DND-41 (cell line): ENCODE data around the gene SPSB3.
A peak's percentile ranks its signal among the peaks of the same experiment; 100 is the strongest.

Experiments
- ATAC-seq: fragments of 200-7000 bp; cut with Tn5 transposase; 3 replicates; pipeline ENCODE4 v1.9.1; 2021; ENCODE audit warnings: low read depth; ENCODE audit not compliant: insufficient read depth
- DNase-seq: peaks from one replicate; pipeline ENCODE4 v3.0.0-alpha.2; 2020
- H2AFZ ChIP-seq: 2 replicates; pipeline ENCODE4 v1.6.0; 2012; ENCODE audit warnings: low read depth, low read length
- H3K27ac ChIP-seq: 2 replicates; pipeline ENCODE4 v1.5.1; 2012; ENCODE audit warnings: low read length, inconsistent platforms
- H3K27me3 ChIP-seq: fragments of 200-600 bp; sonication (generic); 2 replicates; pipeline ENCODE4 v1.6.0; 2012; ENCODE audit warnings: low read length, mild to moderate bottlenecking, inconsistent platforms; ENCODE audit not compliant: insufficient read depth, poor library complexity
- H3K36me3 ChIP-seq: 2 replicates; pipeline ENCODE4 v1.5.1; 2012; ENCODE audit warnings: low read length, inconsistent platforms; ENCODE audit not compliant: insufficient read depth
- H3K4me1 ChIP-seq: 2 replicates; pipeline ENCODE4 v1.5.1; 2012; ENCODE audit warnings: mild to moderate bottlenecking, low read length; ENCODE audit not compliant: insufficient read depth
- H3K4me2 ChIP-seq: 2 replicates; pipeline ENCODE4 v1.6.0; 2012; ENCODE audit warnings: mild to moderate bottlenecking, moderate library complexity, low read length, inconsistent platforms; ENCODE audit not compliant: insufficient read depth
- H3K4me3 ChIP-seq, 2 experiments: fragments of 200-600 bp in 1 of 2; shearing (Covaris generic) in 1 of 2; 2 replicates each; pipeline ENCODE4 v1.5.1; 2012 to 2016; ENCODE audit warnings: inconsistent platforms in 2 of 2, low read length in 2 of 2, mild to moderate bottlenecking in 2 of 2, low read depth in 1 of 2, moderate library complexity in 1 of 2
- H3K79me2 ChIP-seq: 2 replicates; pipeline ENCODE4 v1.6.0; 2012; ENCODE audit warnings: low read length, inconsistent platforms; ENCODE audit not compliant: insufficient read depth
- H3K9ac ChIP-seq: 2 replicates; pipeline ENCODE4 v1.6.0; 2012; ENCODE audit warnings: low read depth, mild to moderate bottlenecking, inconsistent platforms, low read length, moderate library complexity
- H3K9me3 ChIP-seq: 2 replicates; pipeline ENCODE4 v1.5.1; 2012; ENCODE audit warnings: low read length, moderate library complexity, mild to moderate bottlenecking, inconsistent platforms; ENCODE audit not compliant: insufficient read depth, severe bottlenecking
- H4K20me1 ChIP-seq: 2 replicates; pipeline ENCODE4 v1.6.0; 2012; ENCODE audit warnings: low read length; ENCODE audit not compliant: insufficient read depth
- EZH2 ChIP-seq: IDR thresholded peaks from 3 replicates; pipeline ENCODE4 v1.6.1; 2012; ENCODE audit warnings: borderline replicate concordance, low read depth, mild to moderate bottlenecking, moderate library complexity, low read length, inconsistent platforms; ENCODE audit not compliant: severe bottlenecking
- TF ChIP-seq, protein P1 (sequence below): IDR thresholded peaks from 2 replicates; pipeline ENCODE4 v1.5.1; 2012; ENCODE audit warnings: borderline replicate concordance, low read length, moderate library complexity, mild to moderate bottlenecking; ENCODE audit not compliant: poor library complexity, severe bottlenecking; ENCODE audit errors: extremely low read depth

SPSB3 gene

DNA sequence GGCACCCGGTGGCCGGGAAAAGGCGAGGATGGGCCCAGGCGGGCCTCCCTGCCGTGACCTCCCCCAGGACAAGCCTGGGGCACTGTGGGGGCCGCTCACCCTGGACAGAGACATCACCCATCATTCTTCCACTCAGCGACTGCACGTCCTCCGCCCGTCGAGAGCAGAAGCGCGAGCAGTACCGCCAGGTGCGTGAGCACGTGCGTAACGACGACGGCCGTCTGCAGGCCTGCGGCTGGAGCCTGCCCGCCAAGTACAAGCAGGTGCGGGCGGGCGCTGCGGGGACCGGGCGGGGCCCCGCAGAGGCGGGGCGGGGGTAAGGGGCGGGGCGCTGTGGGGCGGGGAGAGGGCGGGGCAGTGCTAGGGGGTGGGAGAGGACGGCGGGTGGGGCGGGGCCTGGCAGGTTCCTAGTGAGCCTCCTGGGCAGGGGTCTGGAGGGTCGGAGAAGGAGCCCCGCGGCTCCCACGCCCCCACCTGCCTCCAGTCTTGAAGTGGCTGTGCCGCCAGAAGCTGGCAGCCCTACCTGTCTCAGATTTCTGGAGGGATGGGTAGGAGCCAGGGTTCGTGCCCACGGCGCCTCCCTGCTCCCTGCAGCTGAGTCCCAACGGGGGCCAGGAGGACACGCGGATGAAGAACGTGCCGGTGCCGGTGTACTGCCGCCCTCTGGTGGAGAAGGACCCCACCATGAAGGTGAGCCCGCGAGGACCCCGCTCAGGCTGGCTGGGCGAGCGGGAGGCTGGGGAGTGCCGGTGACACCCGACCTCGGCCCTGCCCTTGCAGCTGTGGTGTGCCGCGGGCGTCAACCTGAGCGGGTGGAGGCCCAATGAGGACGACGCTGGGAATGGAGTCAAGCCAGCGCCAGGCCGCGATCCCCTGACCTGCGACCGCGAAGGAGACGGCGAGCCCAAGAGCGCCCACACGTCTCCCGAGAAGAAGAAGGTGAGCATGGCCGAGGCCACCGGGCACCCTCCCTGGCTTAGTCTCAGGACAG, 18.6 kb downstream of the SPSB3 start:
- Histone ChIP-seq H3K36me3 (peaks cover 93% of the 10 kb centered on the region), H2AFZ (no peak overlapping the region), H3K79me2 (no peaks in the 10 kb centered on the region), H3K4me1 (no peaks in the 10 kb centered on the region), H4K20me1 (peaks cover 3% of the 10 kb centered on the region; the same call in 1 of the 2 replicates), H3K27me3 (no peaks in the 10 kb centered on the region), H3K4me3 (no peak overlapping the region), H3K9me3 (no peaks in the 10 kb centered on the region), H3K27ac (no peak overlapping the region), H3K4me2 (no peak overlapping the region), H3K9ac (no peak overlapping the region)
- TF ChIP-seq, protein P1, sequence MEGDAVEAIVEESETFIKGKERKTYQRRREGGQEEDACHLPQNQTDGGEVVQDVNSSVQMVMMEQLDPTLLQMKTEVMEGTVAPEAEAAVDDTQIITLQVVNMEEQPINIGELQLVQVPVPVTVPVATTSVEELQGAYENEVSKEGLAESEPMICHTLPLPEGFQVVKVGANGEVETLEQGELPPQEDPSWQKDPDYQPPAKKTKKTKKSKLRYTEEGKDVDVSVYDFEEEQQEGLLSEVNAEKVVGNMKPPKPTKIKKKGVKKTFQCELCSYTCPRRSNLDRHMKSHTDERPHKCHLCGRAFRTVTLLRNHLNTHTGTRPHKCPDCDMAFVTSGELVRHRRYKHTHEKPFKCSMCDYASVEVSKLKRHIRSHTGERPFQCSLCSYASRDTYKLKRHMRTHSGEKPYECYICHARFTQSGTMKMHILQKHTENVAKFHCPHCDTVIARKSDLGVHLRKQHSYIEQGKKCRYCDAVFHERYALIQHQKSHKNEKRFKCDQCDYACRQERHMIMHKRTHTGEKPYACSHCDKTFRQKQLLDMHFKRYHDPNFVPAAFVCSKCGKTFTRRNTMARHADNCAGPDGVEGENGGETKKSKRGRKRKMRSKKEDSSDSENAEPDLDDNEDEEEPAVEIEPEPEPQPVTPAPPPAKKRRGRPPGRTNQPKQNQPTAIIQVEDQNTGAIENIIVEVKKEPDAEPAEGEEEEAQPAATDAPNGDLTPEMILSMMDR = peak; percentile 50
- TF ChIP-seq EZH2 = no peak
- DNase-seq = no peak
- peak; percentile 25; the same call in 1 of the 3 replicates for ATAC-seq

DNA sequence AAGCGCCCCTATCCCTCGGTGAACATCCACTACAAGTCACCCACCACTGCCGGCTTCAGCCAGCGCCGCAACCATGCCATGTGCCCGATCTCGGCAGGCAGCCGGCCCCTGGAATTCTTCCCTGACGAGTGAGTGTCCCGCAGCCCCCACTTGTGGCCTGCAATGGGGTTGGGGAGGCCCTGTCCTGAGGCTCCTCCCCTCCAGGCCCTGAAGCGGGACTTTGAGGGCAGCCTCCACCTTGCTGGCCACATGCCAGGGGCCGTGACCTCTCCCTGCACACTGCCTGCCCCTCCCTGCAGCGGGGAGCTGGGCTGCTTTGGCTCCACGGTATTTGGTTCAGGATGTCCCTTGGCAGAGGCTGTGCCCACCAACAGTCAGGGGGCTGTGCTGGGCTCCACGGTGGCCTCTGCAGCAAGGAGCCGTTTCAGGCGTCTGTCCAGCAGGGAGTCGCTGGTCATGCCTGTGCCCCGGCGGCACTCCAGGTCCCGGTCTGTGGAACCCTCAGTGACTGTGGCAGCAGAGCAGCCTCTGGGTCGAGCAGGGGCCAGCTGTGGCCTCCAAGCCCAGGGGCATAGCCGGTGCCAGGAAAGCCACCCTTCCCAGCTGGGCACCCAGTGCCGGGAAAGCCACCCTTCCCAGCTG, 19.4 kb downstream of the SPSB3 start:
- DNase-seq (no peak), ATAC-seq (no peak)
- no peak overlapping the region for H3K9ac ChIP-seq
- H3K27me3 ChIP-seq = no peaks in the 10 kb centered on the region
- no peak overlapping the region for H2AFZ ChIP-seq
- H3K27ac ChIP-seq = no peak overlapping the region
- TF ChIP-seq, protein P1 = no peak
- TF ChIP-seq EZH2 = no peak
- no peak overlapping the region for H3K4me2 ChIP-seq
- H3K36me3 ChIP-seq = peaks cover 90% of the 10 kb centered on the region
- no peak overlapping the region for H3K4me3 ChIP-seq
- H3K4me1 ChIP-seq = no peaks in the 10 kb centered on the region
- H4K20me1 ChIP-seq = peaks cover 3% of the 10 kb centered on the region; the same call in 1 of the 2 replicates
- H3K79me2 ChIP-seq = no peaks in the 10 kb centered on the region
- H3K9me3 ChIP-seq = no peaks in the 10 kb centered on the region

DNA sequence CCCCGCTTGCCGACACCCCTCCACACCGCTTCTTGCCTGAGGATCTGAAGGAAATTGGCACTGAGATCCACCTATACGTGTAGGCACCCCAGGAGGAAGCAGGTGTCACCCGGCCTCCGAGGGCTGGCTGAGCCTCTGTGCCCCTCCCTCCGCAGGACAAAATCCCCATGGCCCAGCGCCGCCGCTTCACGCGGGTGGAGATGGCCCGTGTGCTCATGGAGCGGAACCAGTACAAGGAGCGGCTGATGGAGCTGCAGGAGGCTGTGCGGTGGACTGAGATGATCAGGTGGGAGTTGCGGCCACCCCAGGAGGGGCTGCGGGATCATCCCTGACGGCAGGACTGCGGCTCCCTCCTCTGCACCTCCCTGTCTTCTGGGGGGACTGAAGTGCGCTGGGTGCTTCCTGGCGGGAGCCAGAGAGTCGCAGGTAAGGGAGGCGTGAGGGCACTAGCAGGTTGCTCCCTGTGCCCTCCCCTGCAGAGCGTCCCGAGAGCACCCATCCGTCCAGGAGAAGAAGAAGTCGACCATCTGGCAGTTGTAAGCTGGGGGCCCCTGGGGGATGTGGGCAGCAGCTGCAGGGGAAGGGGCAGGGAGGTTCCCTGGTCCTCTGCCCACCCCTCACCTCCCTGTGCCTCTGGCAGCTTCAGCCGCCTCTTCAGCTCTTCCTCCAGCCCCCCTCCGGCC, 20.0 kb downstream of the SPSB3 start:
- Histone ChIP-seq H3K36me3 (peaks cover 83% of the 10 kb centered on the region), H3K4me2 (no peak overlapping the region), H2AFZ (no peak overlapping the region), H4K20me1 (peaks cover 3% of the 10 kb centered on the region; the same call in 1 of the 2 replicates), H3K9me3 (no peaks in the 10 kb centered on the region), H3K4me1 (no peaks in the 10 kb centered on the region), H3K79me2 (no peaks in the 10 kb centered on the region), H3K4me3 (no peak overlapping the region), H3K27ac (no peak overlapping the region), H3K27me3 (no peaks in the 10 kb centered on the region), H3K9ac (no peak overlapping the region)
- ATAC-seq (no peak), DNase-seq (no peak)
- TF ChIP-seq, protein P1 = no peak
- no peak for TF ChIP-seq EZH2
